Natural killer cell (primary cell): ENCODE data around the gene MACROH2A1. TPM values are rescaled to one million over a fixed set of nuclear protein-coding genes. Genes with fewer than 3 reads are reported as not detected.

Source experiments
- ATAC-seq, 3 donors: fragments of 150-1000 bp in 2 of 3; fragments of 200-7000 bp in 1 of 3; cut with Tn5 transposase; 1 replicate in 1 of 3; 2 replicates in 2 of 3; pipeline ENCODE4 v1.10.0; 2021; ENCODE audit warnings: mild to moderate bottlenecking in 2 of 3, moderate library complexity in 2 of 3
- DNase-seq, 2 donors: peaks; one replicate each; pipeline versions ENCODE4 v3.0.0 to v3.0.0-alpha.2; 2013 to 2021; ENCODE audit warnings: mixed read lengths in 1 of 2
- H3K27ac ChIP-seq: one replicate; pipeline ENCODE4 v1.5.1; 2013; ENCODE audit warnings: mild to moderate bottlenecking, low read length
- H3K27me3 ChIP-seq: one replicate; pipeline ENCODE4 v1.6.1; 2013; ENCODE audit warnings: low read length; ENCODE audit not compliant: control insufficient read depth, insufficient read depth
- H3K36me3 ChIP-seq: one replicate; pipeline ENCODE4 v1.6.1; 2013; ENCODE audit warnings: low read length; ENCODE audit not compliant: control insufficient read depth, insufficient read depth
- H3K4me1 ChIP-seq: one replicate; pipeline ENCODE4 v1.6.1; 2013; ENCODE audit warnings: low read length; ENCODE audit not compliant: control insufficient read depth, insufficient read depth
- H3K4me3 ChIP-seq: one replicate; pipeline ENCODE4 v1.5.1; 2013; ENCODE audit warnings: low read length
- H3K9me3 ChIP-seq: one replicate; pipeline ENCODE4 v1.6.1; 2013; ENCODE audit warnings: low read length; ENCODE audit not compliant: control insufficient read depth, insufficient read depth
- H3K27ac Mint-ChIP-seq, 2 donors: one replicate each; pipeline ENCODE4 v1.8.0; 2022; ENCODE audit warnings: mild to moderate bottlenecking in 2 of 2, mixed read lengths in 2 of 2, moderate library complexity in 1 of 2
- H3K27me3 Mint-ChIP-seq, 2 donors: one replicate each; pipeline ENCODE4 v1.8.0; 2022; ENCODE audit warnings: low read depth in 2 of 2, mixed read lengths in 2 of 2
- H3K36me3 Mint-ChIP-seq: one replicate; pipeline ENCODE4 v1.8.0; 2022; ENCODE audit warnings: mixed read lengths
- H3K4me1 Mint-ChIP-seq, 2 donors: one replicate each; pipeline ENCODE4 v1.8.0; 2022; ENCODE audit warnings: mixed read lengths in 2 of 2
- H3K4me3 Mint-ChIP-seq: one replicate; pipeline ENCODE4 v1.8.0; 2022; ENCODE audit warnings: mild to moderate bottlenecking, moderate library complexity, mixed read lengths
- H3K9me3 Mint-ChIP-seq, 2 donors: one replicate each; pipeline ENCODE4 v1.8.0; 2022; ENCODE audit warnings: mixed read lengths in 2 of 2
- CTCF ChIP-seq: fragments of 200-600 bp; IDR thresholded peaks from one replicate; pipeline ENCODE4 v1.8.0; 2022; ENCODE audit warnings: antibody characterized with exemption
- WGBS: methylation state at CpG from one replicate; pipeline ENCODE4 v1.1.7; 2013; ENCODE audit warnings: missing lambda C conversion rate; ENCODE audit not compliant: insufficient coverage; 5-methylcytosine and 5-hydroxymethylcytosine counted together
- intact Hi-C: fragments of 100-400 bp; cut with micrococcal nuclease; formaldehyde crosslinking; loops from one replicate; pipeline ENCODE4 v1.14.2; 2022
- total RNA-seq, 4 donors: library from RNA; stranded (reverse); fragments of 120-200 nt in 1 of 4; gene quantifications; one replicate each; pipeline versions ENCODE4 v1.2.3 to v1.2.4, GENCODE V29; 2013 to 2022

MACROH2A1 gene
- total RNA-seq, 3 donors from 2014 or later (not counting 1 experiment from before 2014, with no cell fraction given): 139 to 160 (median 139) TPM

DNA sequence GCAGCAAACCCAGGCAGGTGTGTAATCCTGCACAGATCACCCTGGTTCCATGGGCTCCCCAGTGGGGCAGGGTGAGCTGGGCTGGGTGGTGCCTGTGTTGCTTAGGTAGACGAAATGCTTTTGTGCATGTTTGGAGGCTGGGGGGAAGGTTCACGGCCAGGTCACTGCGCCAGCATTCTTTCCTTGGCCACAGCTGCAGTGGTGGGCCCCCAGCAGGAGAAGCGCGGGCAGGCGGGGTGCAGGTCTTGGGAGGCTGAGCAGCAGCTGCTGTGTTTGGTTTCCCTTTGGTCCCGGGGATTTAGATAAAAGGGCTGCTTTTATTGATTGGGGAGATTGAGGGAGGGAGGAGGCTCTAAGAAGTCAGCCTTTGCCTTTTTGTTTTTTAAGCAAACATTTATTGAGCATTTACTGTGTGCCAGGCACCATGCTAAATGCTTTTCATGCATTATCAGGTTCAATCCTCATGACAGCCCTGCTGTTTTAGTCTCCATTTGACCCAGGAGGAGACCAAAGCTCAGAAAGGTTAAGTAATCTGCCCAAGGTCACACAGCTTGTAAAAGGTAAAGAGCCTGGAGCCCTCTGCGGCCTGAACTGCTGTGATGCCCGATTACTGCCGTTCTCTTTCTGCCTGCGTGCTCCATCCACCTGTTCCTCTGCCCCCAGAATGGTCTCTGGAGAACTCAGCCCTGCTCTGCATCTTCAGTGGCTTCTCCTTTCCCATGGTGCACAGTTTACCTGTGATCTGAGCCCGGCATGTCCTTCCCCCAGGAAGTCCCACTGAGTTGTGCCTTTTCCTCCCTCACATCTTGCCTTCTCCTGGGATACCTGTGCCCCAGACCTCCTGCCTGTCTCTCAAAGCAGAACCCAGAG is 94.4 kb downstream of the MACROH2A1 start:
- no peaks in the 10 kb centered on the region for H3K9me3 ChIP-seq
- no peak overlapping the region for H3K4me3 ChIP-seq
- WGBS: 78% methylated on average over 12 of the region's 12 CpGs
- no peaks in the 10 kb centered on the region for H3K27me3 ChIP-seq
- Mint-ChIP-seq H3K4me3 (no peak overlapping the region), H3K9me3 (no peaks in the 10 kb centered on the region), H3K27me3 (peaks cover 10 to 33% of the 10 kb centered on the region in 2 donors), H3K27ac (no peak overlapping the region), H3K4me1 (peaks cover under 1 to 6% of the 10 kb centered on the region in 2 donors), H3K36me3 (no peaks in the 10 kb centered on the region)
- DNase-seq: no peak
- no peaks in the 10 kb centered on the region for H3K4me1 ChIP-seq
- TF ChIP-seq CTCF: no peak
- H3K27ac ChIP-seq: no peak overlapping the region
- no peak for ATAC-seq
- intact Hi-C loops: no loop called here
- no peaks in the 10 kb centered on the region for H3K36me3 ChIP-seq

- H3K27ac ChIP-seq: no peak overlapping the region
- no peaks in the 10 kb centered on the region for H3K9me3 ChIP-seq
- no peaks in the 10 kb centered on the region for H3K27me3 ChIP-seq
- WGBS: 92% methylated on average over 6 of the region's 6 CpGs
- Mint-ChIP-seq H3K36me3 (no peaks in the 10 kb centered on the region), H3K27ac (no peak overlapping the region), H3K27me3 (peaks cover 10 to 33% of the 10 kb centered on the region in 2 donors), H3K4me1 (no peaks in the 10 kb centered on the region), H3K9me3 (no peaks in the 10 kb centered on the region), H3K4me3 (no peak overlapping the region)
- no peak for DNase-seq
- intact Hi-C loops: no loop called here
- no peak overlapping the region for H3K4me3 ChIP-seq
- ATAC-seq: no peak
- no peaks in the 10 kb centered on the region for H3K36me3 ChIP-seq
- no peaks in the 10 kb centered on the region for H3K4me1 ChIP-seq
- TF ChIP-seq CTCF: no peak
Measured at GRCh38 chr5:135303582-135304173, 95.4 kb downstream of the MACROH2A1 start.

DNA sequence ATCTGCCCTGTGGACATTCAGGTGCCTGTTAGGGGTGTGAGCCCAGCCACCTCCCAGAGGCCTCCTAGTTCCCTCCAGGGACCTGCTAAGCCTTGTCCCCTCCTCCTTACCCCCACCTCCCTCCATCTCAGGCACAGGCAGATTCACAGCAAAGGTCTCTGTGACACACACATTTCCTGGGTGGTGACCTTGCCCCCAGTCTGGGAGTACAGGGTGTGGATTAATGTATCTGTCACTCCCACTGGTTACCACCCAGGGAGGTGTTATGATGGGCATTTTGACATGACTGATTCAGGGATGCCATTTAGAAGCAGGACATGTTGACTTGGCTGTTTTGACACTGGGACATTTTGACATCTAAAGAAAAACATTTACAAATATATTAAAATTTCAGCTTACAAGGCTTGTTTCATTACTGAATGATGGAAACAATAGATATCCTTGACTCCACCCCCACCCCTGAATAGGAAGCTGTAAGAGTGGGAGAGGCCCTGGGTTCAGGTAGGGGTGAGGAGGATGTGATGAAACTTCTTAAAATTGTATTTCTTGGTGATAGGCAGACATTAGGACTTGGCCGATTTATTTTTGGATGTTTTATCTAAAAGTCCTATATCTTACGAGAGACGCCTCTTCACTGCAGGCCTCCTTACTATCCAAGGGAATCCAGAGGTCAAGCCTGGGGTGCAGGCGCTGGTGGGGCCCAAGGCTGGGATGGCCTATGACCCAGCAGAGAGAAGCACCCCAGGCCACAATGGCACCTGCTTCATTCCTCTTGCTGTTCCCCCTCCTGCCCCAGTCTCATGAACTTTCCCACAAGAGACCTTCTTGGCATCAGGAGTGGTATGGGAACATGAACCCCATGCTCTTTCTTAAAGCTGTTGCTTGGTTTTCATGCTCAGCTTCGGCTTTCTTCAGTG is 101.9 kb downstream of the MACROH2A1 start:
- no peak overlapping the region for H3K4me3 Mint-ChIP-seq
- H3K27ac Mint-ChIP-seq: no peak overlapping the region
- intact Hi-C loops: no loop called here
- no peaks in the 10 kb centered on the region for H3K36me3 ChIP-seq
- no peak overlapping the region for H3K27ac ChIP-seq
- H3K9me3 Mint-ChIP-seq: no peaks in the 10 kb centered on the region
- H3K27me3 ChIP-seq: no peaks in the 10 kb centered on the region
- no peak for TF ChIP-seq CTCF
- WGBS: 92% methylated on average over 5 of the region's 5 CpGs
- H3K36me3 Mint-ChIP-seq: no peaks in the 10 kb centered on the region
- peaks cover 2 to 59% of the 10 kb centered on the region in 2 donors for H3K27me3 Mint-ChIP-seq
- ATAC-seq (no peak), DNase-seq (no peak)
- H3K4me1 Mint-ChIP-seq: no peaks in the 10 kb centered on the region
- H3K9me3 ChIP-seq: no peaks in the 10 kb centered on the region
- H3K4me1 ChIP-seq: no peaks in the 10 kb centered on the region
- H3K4me3 ChIP-seq: no peak overlapping the region
